Smooth muscle cell (in vitro differentiated cells): ENCODE measurements around the gene TXNL4B. TPM values are rescaled to one million over a fixed set of nuclear protein-coding genes. Genes with fewer than 3 reads are reported as not detected.

Experiments
- DNase-seq: peaks from one replicate; lab custom pipeline; 2025; ENCODE audit not compliant: unreplicated experiment; lab: John Stamatoyannopoulos, UW
- H2AFZ ChIP-seq: fragments of 200-600 bp; sonication (generic); 2 replicates; pipeline ENCODE4 v1.6.0; 2016; ENCODE audit warnings: antibody characterized with exemption, low read depth, mild to moderate bottlenecking
- H3F3A ChIP-seq: fragments of 200-600 bp; sonication (generic); 2 replicates; pipeline ENCODE4 v1.6.0; 2017; ENCODE audit warnings: antibody characterized with exemption, low read depth
- H3K27ac ChIP-seq: fragments of 200-600 bp; sonication (generic); 2 replicates; pipeline ENCODE4 v1.5.1; 2016; ENCODE audit warnings: low read depth, mild to moderate bottlenecking
- H3K27me3 ChIP-seq: fragments of 200-600 bp; sonication (generic); 2 replicates; pipeline ENCODE4 v1.6.1; 2016; ENCODE audit warnings: low read depth, mild to moderate bottlenecking
- H3K36me3 ChIP-seq: fragments of 200-600 bp; sonication (generic); 2 replicates; pipeline ENCODE4 v1.5.1; 2016; ENCODE audit warnings: low read depth
- H3K4me1 ChIP-seq: fragments of 200-600 bp; sonication (generic); 2 replicates; pipeline ENCODE4 v1.5.1; 2016; ENCODE audit warnings: low read depth
- H3K4me2 ChIP-seq: fragments of 200-600 bp; sonication (generic); 2 replicates; pipeline ENCODE4 v1.6.0; 2016; ENCODE audit warnings: mild to moderate bottlenecking
- H3K4me3 ChIP-seq: fragments of 200-600 bp; sonication (generic); 2 replicates; pipeline ENCODE4 v1.5.1; 2016; ENCODE audit warnings: mild to moderate bottlenecking
- H3K79me2 ChIP-seq: fragments of 200-600 bp; sonication (generic); 2 replicates; pipeline ENCODE4 v1.6.0; 2016; ENCODE audit warnings: low read depth, mild to moderate bottlenecking
- H3K9ac ChIP-seq: fragments of 200-600 bp; sonication (generic); 2 replicates; pipeline ENCODE4 v1.6.0; 2016; ENCODE audit warnings: low read depth
- H3K9me3 ChIP-seq: fragments of 200-600 bp; sonication (generic); replicated peaks from 2 replicates; pipeline ENCODE4 v1.5.1; 2016; ENCODE audit warnings: low read depth
- H4K20me1 ChIP-seq: fragments of 200-600 bp; sonication (generic); 2 replicates; pipeline ENCODE4 v1.6.0; 2016; ENCODE audit warnings: low read depth
- WGBS: methylation state at CpG from one replicate; pipeline ENCODE4 v1.1.7; 2016; ENCODE audit warnings: low lambda C conversion rate; 5-methylcytosine and 5-hydroxymethylcytosine counted together
- polyA plus RNA-seq: library from polyadenylated mRNA; unstranded; fragments of >200 nt; fragmentation: Nextera tagmentation; extraction: Ambion mirVana; gene quantifications from 2 replicates; pipeline ENCODE4 v1.2.1, GENCODE V29; 2016
- total RNA-seq: library from RNA; depleted of rRNA; stranded (reverse); fragments of >200 nt; gene quantifications from 2 replicates; pipeline ENCODE4 v1.2.3, GENCODE V29; 2014
- TF ChIP-seq, protein P1 (sequence below): fragments of 200-600 bp; sonication (generic); IDR thresholded peaks from 2 replicates; pipeline ENCODE4 v1.5.1; 2017; ENCODE audit warnings: borderline replicate concordance, mild to moderate bottlenecking, antibody characterized with exemption; ENCODE audit not compliant: insufficient read depth, poor library complexity, severe bottlenecking

Gene TXNL4B
- total and polyA plus RNA-seq, 2 experiments from 2014 or later = 8.4 to 10.5 TPM

DNA sequence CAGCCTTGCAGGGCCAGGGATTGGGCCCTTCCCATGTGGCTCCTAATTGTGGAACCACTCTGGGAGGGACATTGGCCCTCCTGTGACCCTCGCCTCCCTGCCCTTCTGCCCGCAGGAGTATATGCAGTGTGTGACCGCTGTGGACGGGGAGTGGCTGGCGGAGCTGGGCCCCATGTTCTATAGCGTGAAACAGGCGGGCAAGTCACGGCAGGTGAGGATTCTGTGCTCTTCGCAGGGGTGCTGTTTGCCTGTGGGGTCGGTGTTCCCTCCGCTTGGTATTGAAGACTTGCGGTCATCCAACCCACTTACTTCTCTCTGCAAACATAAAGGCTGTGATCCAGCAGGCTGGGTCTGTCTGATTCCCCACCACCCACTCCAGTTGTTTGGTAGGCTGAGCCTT is 15.9 kb upstream of the TXNL4B start:
- no peak overlapping the region for H3K27ac ChIP-seq
- DNase-seq = no peak

DNA sequence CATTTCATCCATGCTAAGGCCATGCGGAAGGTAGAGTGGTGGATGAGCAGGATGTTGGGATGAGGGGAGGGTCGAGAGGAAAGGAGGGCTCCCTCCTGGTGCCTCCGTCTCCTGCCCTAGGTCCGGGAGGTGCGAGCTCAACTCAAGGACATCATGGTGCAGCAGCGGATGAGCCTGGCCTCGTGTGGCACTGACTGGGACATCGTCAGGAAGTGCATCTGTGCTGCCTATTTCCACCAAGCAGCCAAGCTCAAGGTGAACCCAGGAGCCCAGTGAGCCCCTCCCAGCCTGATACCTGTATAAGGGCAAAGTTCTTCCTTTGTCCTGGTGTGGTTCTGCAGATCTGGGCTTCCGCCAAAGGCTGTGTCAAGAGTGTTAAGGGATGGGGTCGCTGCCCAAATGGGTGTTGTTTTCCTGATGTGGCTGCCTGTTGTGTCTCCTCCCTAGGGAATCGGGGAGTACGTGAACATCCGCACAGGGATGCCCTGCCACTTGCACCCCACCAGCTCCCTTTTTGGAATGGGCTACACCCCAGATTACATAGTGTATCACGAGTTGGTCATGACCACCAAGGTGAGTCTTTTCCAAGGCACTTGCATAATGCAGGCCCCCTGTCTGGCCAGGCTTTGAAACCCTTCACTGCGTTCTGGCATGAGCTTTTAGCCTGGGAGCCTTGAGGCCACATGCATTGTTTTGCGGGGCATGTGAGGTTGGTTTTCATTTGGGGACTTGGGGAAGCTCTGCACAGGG is 15.1 kb upstream of the TXNL4B start:
- H3K9ac ChIP-seq = no peak overlapping the region
- no peaks in the 10 kb centered on the region for H4K20me1 ChIP-seq
- no peak overlapping the region for H3K4me2 ChIP-seq
- WGBS = 92% methylated on average over 16 of the region's 16 CpGs
- H3K4me1 ChIP-seq = no peaks in the 10 kb centered on the region
- H3K79me2 ChIP-seq = no peaks in the 10 kb centered on the region
- TF ChIP-seq, protein P1, sequence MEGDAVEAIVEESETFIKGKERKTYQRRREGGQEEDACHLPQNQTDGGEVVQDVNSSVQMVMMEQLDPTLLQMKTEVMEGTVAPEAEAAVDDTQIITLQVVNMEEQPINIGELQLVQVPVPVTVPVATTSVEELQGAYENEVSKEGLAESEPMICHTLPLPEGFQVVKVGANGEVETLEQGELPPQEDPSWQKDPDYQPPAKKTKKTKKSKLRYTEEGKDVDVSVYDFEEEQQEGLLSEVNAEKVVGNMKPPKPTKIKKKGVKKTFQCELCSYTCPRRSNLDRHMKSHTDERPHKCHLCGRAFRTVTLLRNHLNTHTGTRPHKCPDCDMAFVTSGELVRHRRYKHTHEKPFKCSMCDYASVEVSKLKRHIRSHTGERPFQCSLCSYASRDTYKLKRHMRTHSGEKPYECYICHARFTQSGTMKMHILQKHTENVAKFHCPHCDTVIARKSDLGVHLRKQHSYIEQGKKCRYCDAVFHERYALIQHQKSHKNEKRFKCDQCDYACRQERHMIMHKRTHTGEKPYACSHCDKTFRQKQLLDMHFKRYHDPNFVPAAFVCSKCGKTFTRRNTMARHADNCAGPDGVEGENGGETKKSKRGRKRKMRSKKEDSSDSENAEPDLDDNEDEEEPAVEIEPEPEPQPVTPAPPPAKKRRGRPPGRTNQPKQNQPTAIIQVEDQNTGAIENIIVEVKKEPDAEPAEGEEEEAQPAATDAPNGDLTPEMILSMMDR = no peak
- H3K36me3 ChIP-seq = peaks cover 10% of the 10 kb centered on the region
- H3F3A ChIP-seq = peaks cover 3% of the 10 kb centered on the region
- H2AFZ ChIP-seq = no peak overlapping the region
- H3K9me3 ChIP-seq = no peaks in the 10 kb centered on the region
- H3K27ac ChIP-seq = no peak overlapping the region
- no peak for DNase-seq
- H3K4me3 ChIP-seq = no peak overlapping the region
- no peaks in the 10 kb centered on the region for H3K27me3 ChIP-seq

More for the DNA sequence above, 15.9 kb upstream of the TXNL4B start:
- Histone ChIP-seq H3K9ac (no peak overlapping the region), H3K9me3 (no peaks in the 10 kb centered on the region), H3K36me3 (peaks cover 10% of the 10 kb centered on the region), H3K4me3 (no peak overlapping the region), H3K4me1 (no peaks in the 10 kb centered on the region), H3K79me2 (no peaks in the 10 kb centered on the region), H4K20me1 (no peaks in the 10 kb centered on the region), H3K27me3 (no peaks in the 10 kb centered on the region), H3K4me2 (no peak overlapping the region), H2AFZ (no peak overlapping the region), H3F3A (peaks cover 3% of the 10 kb centered on the region)
- TF ChIP-seq, protein P1 = no peak
- 94% methylated on average over 12 of the region's 12 CpGs for WGBS

DNA sequence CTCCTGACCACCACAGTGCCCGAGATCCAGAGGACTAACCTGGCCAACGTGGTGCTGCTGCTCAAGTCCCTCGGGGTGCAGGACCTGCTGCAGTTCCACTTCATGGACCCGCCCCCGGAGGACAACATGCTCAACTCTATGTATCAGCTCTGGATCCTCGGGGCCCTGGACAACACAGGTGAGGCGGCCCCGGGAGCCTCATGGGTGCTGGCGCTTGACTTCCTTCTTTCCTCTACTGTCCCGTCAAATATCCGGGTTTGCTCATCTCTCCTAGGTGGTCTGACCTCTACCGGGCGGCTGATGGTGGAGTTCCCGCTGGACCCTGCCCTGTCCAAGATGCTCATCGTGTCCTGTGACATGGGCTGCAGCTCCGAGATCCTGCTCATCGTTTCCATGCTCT is 14.0 kb upstream of the TXNL4B start:
- Histone ChIP-seq H3K27ac (no peak overlapping the region), H3K79me2 (no peaks in the 10 kb centered on the region), H3K9ac (no peak overlapping the region), H3K9me3 (no peaks in the 10 kb centered on the region), H3K4me3 (no peak overlapping the region), H3K4me1 (no peaks in the 10 kb centered on the region), H3F3A (no peaks in the 10 kb centered on the region), H4K20me1 (no peaks in the 10 kb centered on the region), H2AFZ (no peak overlapping the region), H3K36me3 (peaks cover 10% of the 10 kb centered on the region), H3K27me3 (no peaks in the 10 kb centered on the region), H3K4me2 (no peak overlapping the region)
- WGBS = over 99% methylated on average over 17 of the region's 17 CpGs
- TF ChIP-seq, protein P1 = no peak
- DNase-seq = no peak

DNA sequence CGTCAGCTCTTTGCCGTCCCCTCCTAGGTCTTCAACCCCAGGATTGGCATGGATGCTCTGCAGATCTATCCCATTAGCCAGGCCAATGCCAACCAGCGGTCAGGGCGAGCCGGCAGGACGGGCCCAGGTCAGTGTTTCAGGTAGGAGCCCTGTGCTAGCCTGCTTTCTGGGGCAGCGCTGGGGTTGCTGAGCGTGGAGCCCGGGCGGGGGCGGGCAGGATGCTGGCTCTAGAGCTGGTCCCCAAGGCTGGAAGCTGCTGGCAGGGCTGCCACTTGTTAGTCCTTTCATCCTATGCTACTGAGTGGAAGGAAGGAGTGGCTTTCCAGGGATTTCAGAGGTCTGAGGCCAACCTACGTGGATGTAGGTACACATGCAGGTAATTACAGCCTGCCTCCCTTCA is 12.6 kb upstream of the TXNL4B start:
- Histone ChIP-seq H3K4me3 (no peak overlapping the region), H3K27me3 (no peaks in the 10 kb centered on the region), H3F3A (no peaks in the 10 kb centered on the region), H2AFZ (no peak overlapping the region), H4K20me1 (no peaks in the 10 kb centered on the region), H3K9me3 (no peaks in the 10 kb centered on the region), H3K4me1 (no peaks in the 10 kb centered on the region), H3K79me2 (no peaks in the 10 kb centered on the region), H3K27ac (no peak overlapping the region), H3K9ac (no peak overlapping the region), H3K36me3 (peaks cover 13% of the 10 kb centered on the region), H3K4me2 (no peak overlapping the region)
- 96% methylated on average over 12 of the region's 12 CpGs for WGBS
- no peak for DNase-seq
- TF ChIP-seq, protein P1 = no peak
